GM19467 (cell line): ENCODE results near the gene ADGRG2.
"Not testable (repeated sequence)": the region's sequence is repeated elsewhere in the genome, so short reads cannot be mapped to it uniquely, and the experiment has no call there.

Experiments
- ATAC-seq: cut with Tn5 transposase; IDR thresholded peaks from one replicate; pipeline ENCODE4 v1.9.1; 2021; ENCODE audit warnings: mild to moderate bottlenecking, moderate library complexity; ENCODE audit not compliant: unreplicated experiment

The ADGRG2 gene

DNA sequence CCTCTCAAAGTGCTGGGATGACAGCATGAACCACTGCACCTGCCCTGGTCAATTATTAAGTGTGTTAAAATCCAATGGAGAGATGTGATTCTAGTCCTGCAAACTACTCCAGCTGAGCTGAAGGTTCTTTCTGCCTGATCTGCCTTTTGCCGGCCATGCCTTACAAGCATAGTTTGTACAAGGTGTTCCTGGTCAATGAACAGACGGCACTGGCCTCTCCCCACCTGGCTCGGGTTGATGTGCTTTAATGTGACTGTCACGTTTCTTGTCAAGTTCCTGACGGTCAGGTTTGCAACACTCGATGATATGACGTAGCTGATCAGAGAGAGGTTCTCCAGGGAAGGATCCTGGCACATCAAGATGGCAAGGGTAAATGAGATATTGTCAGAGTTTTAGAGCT is 115.3 kb downstream of the ADGRG2 start:
- no peak for ATAC-seq

DNA sequence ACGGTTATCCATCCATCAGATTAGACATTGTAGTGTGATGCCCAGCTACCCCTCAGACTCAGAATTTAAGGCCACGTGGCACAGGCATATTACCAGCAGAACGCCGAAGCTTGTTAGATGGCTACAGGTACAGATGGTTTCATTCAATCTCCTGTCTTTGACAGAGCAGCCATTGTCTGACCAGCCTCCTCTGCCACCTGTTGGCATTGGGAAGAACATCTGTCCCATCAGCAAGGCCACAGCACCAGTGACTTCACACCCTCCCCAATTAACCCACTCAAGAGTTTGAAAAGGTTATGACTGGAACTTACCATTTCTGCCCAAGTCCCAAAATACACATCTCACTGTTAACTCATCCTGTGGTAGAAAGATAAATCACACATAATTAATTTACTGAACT is 116.4 kb downstream of the ADGRG2 start:
- no peak for ATAC-seq

DNA sequence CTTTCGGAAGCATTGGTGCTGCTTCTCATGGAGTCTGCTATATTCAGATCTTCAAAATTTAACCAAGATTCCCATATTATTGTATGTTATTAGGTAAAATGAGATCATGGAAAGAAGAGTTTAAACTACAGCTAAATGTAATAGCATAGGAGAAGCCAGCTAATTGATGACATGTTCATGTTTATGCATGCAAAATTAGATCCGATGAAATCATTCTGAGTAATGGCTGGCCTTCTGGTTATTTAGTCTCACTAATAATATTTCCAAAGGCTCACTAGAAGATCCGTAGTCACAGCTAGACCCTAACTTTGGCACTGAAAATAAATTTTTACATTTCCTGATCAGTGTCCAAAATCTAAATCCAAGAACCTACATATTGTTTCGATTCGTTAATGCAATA is 118.5 kb downstream of the ADGRG2 start:
- ATAC-seq: no peak

DNA sequence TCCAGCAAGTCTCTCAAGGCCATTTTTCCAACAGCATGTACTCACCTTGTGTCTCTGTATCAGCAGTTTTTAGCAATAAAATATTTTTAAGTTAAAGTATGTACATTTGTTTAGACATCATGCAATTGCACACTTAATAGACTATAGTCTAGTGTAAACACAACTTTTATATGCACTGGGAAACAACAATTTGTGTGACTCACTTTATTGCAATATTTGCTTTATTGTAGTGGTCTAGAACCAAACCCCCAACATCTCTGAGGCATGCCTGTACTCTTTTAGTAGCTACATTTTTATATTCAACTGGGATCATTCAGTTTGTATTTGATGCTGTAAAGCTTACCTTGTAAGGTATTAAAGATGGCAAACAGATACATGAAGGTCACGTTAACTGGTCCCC is 123.6 kb downstream of the ADGRG2 start:
- ATAC-seq: no peak

DNA sequence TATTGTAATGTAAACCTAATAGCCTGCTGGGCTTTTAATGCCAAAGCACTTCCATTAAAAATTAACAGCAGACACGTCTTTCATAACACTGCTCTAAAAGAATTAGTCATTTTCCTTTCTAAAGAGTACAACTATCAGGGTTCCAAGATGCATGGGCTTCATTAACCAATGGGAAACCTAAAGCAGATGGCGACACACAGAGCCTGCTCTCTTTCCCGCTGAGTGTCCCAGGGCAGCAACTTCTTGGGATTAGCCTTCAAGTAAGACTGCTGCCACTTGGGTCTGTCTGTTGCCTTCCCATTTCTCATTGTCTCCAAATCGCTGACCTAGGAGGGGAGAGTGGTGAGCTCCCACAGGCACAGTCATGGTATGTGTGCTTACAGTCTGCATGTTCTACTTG is 124.4 kb downstream of the ADGRG2 start:
- no peak for ATAC-seq

DNA sequence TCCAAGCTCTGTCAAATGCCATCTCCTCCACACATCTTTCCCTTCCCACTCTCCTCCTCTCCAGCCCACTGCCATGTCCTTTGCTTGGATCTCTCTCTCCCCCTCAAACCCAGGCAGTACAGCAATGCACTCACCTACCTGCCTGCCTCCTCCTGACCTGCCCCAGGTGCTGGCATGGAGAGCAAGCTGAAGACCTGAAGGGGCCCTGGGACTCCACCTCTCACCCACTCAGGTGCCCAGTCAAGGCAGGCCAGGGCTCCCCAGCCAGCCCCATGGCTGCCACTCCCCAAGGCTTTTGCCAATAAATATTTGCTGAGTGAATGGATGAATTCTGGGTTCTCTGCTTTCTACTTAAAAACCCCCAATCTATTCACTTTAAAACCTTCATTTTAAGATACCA is 125.7 kb downstream of the ADGRG2 start:
- no peak for ATAC-seq

DNA sequence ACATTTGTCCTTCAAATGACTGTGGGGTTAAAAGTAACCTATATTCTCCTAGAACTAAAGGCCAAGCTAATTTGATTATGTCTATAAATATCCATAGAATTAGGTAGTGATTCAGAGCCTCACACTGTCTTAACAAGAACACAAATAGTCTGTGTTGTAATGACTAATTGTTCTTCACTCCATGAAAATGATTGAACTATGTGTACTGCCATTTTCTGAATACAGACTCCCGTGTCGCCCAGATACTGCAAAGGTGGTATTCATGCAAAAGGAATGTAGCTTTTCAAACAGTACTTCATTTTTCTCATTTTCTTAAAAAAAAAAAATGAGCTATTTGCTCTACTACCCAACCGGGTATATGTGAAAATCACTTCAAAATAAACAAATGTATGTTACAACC is 127.0 kb downstream of the ADGRG2 start:
- ATAC-seq: no peak

DNA sequence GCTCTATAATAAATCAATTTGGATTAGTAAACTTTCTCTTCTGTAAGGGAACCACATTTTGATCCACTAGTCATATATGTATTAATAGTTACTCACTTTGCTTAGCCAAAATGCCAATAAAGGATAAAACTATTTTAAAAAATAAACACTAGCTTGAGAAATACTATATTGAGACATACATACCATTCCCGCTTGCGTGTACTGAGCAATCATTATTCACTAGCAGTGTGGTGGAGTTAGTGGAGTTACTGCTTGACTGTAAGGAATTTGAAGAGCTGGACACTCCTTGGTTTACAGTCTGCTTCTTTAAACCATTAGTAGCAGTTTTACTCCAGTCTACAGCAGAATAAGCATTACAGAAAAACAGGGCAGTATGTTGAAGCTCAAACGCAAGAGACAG is 127.6 kb downstream of the ADGRG2 start:
- no peak for ATAC-seq

DNA sequence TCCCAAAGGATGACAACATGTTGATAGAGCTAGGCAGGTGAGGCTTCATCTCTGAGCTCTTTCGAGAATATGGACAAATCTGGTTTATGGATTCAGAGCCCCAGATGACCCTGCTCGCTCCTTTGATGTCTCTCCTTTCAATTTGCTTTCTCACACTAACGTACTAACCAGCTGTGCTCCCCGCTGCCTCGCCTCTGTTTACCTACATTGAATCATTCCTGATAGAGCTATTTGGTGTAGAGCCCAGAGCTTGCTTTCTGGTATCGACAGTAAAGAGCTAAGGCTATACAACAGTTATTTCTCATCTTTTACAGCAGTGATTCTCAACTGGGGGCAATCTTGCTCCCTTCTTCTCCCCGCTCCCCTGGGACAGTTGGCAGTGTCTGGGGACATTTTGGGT is 129.4 kb downstream of the ADGRG2 start:
- ATAC-seq: no peak

DNA sequence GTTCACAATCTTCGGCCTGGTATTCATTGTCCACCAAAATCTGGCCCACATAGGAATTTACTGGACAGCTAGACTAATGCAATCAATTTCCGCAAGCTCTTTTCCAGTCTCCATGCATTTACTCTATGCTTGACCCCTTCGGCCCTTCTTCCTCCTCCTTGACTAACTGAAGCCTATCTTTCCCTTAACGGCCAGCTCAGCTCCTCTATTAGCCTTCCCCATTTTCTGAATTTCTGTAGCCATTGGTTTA is 137.2 kb downstream of the ADGRG2 start:
- ATAC-seq: no peak

DNA sequence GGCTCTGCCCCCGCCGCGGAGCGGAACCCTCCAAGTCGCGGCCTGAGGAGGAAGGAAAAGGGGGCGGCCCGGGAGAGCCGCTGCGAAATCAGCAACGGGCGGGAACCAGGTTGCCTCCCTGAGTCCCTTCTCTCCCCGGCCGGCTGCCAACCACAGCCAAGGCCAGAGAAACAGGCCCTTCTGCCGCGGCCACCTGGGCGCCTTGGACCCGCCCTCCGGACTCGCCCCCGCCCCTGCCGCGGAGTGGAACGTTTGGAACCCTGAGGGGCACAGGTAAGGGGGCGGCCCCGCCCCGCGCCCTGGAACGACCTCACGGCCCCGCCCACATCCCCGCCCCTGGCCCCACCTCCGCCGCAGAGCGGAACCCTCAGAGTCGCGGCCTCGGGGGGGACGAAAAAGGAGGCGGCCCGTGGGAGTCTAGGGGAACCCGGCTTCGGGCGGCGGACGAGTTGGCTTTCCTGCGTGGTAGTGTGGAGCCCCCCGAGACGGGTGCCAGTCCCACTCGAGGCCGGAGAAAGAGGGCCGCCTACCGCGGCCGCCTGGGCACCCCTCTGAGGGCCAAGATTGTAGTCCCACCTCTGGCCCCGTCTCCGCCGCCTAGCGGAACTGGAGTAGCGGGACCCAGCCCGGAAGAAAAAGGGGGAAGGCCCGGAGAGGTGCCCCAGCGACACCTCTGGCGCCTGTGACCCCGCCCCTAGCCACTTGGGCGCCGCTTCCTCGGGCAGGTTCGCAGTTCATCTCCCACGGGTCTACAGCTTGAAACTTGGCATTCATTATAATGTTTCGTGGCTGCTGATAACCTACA is 137.7 kb downstream of the ADGRG2 start:
- ATAC-seq: peak; percentile 77

DNA sequence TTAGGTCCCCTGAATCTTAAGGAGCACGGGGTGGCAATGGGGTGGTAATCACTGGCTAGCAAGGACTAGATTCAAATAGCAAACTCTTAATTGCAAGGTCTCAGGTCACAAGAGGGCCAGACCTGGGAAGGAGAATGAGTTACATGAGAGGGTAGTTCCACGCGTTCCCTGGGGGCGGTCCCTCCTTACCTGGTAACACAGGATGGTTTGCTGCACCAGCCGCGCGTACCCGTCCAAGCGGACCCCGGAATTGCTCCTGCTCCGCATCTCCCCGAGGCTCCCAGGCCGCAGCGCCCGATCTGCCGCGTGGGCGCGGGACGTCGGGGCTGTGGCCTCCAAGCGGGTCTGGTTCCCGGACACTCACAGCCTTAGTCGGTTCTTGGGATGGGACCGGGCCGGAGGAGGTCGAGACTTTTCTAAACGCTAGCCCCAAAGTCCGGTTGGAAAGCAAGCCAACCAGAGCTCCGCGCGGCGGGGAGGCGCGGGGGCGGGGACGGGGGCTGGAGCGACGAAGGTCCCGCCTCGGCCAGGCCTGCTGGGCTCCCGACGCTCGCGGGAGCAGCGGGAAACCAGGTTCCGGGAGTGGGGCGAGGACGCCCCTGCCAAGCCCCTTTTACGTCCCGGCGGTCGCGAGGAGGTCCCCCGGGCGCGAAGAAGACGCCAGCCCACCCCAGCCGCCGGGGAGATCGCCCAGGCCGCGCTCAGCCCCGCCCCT is 138.4 kb downstream of the ADGRG2 start, which contains the start of gene PHKA2:
TSS of gene PHKA2 (minus strand) at position 449 of the 715 bp plus-strand sequence. CDS start at position 267, 182 bp downstream.
- ATAC-seq: peak; percentile 44

DNA sequence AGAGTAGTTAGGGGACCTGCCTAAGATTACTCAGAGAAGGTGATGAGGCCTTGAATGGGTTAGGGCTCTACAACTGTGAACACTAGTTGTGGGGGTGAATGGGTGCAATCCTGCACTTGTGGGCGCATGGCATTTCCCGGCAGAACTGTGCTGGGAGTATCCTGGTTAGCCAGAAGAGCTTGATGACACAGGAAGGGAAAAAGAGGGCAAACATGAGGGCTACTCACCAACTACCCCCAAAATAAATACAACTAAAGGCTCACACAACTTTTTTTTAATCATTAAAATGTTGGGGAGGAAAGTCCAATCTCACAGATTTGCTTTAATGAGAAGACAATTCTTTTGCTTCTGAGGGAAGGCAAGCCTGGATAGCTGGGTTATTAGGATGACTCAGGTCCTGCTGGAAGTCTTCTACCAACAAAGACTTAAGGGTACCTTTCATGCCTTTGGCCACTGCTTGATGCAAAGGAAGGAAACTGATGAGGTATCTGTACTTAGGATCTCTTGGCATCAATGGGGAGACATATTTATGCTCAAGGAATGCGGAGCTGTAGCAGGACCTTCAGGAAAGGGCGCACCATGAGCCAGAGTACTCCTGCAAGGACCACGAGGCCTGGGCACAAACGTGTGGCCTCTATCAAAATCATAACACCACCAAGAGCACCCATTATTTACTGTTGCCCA is 141.0 kb downstream of the ADGRG2 start:
- no peak for ATAC-seq

DNA sequence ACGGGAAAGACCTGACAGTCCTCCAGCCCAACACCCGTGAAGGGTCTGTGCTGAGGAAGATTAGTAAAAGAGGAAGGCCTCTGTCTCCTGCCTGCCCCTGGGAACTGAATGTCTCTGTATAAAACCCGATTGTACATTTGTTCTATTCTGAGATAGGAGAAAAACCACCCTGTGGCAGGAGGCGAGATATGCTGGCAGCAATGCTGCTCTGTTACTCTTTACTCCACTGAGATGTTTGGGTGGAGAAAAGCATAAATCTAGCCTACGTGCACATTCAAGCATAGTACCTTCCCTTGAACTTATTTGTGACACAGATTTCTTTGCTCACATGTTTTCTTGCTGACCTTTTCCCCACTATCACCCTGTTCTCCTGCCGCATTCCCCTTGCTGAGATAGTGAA is 142.0 kb downstream of the ADGRG2 start:
- not testable (repeated sequence) for ATAC-seq

DNA sequence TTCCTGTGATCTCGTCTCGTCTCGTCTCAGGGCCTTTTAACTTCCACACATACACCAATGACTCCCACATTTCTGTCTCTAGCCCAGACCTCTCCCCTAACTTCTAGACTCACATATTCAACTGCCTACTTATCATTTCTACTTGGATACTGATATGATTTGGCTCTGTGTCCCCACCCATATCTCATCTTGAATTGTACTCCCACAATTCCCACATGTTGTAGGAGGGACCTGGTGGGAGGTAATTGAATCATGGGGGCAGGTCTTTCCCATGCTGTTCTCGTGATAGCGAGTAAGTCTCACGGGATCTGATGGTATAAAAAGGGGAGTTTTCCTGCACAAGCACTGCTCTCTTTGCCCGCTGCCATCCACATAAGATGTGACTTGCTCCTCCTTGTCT is 147.3 kb downstream of the ADGRG2 start:
- no peak for ATAC-seq

DNA sequence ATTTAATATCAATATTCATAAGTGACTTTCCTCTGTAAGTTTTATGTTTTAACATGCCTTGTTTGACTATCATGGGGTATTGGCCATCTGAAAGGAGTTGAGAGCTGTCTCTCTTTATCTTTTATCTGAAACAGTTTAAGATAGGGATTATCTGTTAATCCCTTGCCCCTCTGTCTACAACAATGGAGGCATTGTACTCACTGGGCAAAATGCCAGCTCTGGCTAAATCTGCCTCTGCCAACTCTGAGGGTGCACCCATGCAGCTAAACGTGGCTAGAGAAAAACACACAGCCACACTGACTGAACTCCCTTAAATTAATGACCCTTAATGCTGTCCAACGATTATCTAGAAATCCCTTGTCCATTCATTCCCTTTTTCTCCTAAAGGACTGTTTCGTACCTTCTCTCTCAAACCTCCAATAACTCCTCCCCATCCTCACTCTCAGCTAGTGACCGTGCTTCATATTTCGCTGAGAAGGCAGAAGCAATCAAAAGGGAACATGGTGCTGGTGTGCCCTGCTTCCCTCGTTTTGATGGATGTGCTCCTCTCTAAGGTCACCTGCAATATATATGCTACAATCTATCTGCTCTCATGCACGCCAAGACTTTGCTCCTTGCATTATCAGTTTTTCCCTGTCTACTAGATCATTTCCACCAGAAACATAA is 148.6 kb downstream of the ADGRG2 start:
- no peak for ATAC-seq

DNA sequence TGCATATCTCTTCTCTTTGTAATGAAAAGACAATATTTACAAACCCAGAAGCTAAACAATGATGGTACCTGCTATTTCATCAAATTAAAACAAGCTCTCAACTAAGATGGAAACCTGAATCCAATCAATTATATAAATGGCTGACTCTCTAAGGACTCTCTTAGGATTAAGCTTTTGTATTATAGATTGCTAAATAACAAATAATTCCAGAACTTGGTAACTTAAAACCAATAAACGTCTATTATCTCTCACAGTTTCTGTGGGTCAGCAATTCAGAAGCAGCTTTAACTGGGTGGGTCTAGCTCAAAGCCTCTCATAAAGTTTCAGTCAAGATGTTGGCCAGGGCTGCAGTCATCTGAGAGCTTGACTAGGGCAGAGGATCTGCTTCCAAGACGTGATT is 150.8 kb downstream of the ADGRG2 start:
- ATAC-seq: no peak

DNA sequence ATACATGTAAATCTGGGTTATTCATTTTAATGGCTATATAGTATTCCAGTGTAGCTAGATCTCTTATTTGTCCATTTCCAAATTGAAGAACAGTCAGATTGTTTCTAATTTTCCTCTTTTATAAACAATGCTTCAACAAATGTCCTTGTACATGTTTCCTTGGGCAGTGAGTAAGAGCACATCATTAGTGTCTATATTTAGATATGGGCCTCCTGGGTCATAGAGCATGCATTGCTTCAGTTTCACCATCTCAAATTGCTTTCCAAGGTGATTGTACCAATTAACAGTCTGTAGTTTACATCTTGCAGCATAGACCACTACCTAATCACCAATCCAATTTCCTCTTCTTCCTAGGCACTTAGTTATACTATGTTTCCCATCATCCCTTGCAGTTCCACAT is 151.8 kb downstream of the ADGRG2 start:
- ATAC-seq: no peak

DNA sequence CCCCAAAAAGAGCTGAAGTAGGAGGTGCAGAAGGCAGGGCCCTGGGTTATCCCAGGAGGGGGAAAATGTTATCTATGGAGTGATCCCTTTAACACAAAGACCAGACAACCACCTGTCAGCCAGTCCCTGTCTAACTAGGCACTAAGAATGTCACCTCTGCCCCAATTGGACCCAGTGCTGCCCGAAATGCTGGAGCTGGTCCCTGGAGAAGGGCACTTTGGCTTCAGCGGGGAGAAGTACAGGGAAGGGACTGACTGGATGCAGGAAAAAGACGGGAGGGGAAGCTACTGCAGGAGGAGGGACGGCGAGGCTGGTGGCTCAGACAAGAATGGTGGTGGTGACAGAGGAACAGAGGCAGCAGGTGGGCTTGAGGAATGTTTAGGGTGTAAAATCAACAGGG is 155.6 kb downstream of the ADGRG2 start:
- ATAC-seq: no peak

DNA sequence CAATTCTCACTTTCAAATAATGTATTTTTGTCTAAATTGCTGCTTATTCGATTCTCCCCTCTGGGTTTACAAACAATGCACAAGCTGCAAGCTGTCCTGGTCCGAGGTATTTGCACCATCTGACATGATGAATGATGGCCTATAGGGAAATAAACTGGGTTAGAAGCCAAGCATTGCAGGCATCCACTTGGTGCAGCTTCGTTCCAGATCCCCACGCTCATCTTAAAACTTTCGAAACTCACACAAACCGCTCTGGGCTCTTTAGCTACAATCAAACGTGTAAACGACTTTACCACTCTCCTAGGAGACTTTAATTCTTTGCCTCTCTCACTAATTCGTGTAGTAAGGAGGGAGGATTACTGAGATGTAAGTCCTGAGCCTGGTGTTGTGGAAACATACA is 157.4 kb downstream of the ADGRG2 start:
- no peak for ATAC-seq

DNA sequence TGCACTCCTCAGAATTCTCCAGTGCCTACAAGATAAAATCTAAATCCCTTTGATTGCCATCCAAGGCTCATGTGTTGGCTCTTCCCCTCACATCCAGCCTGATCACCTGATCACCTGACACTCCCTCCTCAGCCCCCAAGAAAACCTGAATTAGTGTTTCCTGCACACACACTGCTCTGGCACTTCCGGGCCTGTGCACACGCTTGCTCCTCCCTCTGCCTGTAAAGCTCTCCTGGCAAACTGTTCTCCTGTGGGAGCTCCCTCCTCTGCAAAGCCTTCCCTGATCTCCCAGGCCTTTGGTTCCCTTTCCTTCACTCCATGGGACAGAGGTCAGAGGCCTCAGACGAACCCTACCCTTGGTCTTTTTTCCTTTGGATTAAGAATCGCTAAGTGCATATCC is 158.2 kb downstream of the ADGRG2 start:
- ATAC-seq: no peak

DNA sequence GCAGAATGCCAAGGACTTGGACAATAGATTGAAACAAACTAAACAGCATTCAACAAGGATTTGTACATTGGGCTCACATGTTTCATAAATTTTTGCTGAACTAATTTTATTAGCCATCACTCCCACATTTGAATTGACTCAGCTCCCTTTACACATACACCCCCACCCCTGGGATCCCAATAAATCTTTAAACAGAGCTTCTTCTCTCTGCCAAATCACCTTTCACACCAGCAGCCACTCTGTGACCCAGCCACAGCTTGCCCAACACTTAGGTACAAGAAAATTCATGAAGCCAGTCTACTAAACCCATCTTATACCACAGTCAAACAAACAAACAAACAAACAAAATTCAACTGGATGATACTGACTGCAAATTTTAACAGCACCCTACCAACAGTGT is 159.9 kb downstream of the ADGRG2 start:
- no peak for ATAC-seq
